ENCODE data around the gene METTL27. TPM values are rescaled to one million over a fixed set of nuclear protein-coding genes. Genes with fewer than 3 reads are reported as not detected.
"Not testable (repeated sequence)": the region's sequence is repeated elsewhere in the genome, so short reads cannot be mapped to it uniquely, and the experiment has no call there.

Gene METTL27
- total and polyA plus RNA-seq, 2 of the 8 experiments (the other 6 are each of a cell fraction or from before 2014, with no cell fraction given), result 6.2 to 12.0 TPM

GRCh38 chr7:73821597-73822285, 20.6 kb downstream of the METTL27 start:
- H3K4ac ChIP-seq (replicated peaks; ENCODE audit: insufficient read length, low read depth, low read length); H3K9ac ChIP-seq (replicated peaks in 1 of 4; ENCODE audit: extremely low read depth in 1 of 4, low read depth in 3 of 4, low read length in 3 of 4); H3K4me3 ChIP-seq (ENCODE audit: extremely low read depth in 1 of 4, insufficient read depth in 2 of 4, low read depth in 3 of 4, low read length in 4 of 4); H3K23ac ChIP-seq (ENCODE audit: insufficient read length); H3K27ac ChIP-seq (ENCODE audit: low read depth, low read length); H3K4me2 ChIP-seq (ENCODE audit: insufficient read depth in 1 of 2, low read depth in 2 of 2, low read length in 2 of 2); FAIRE-seq; H3K79me1 ChIP-seq (ENCODE audit: low read depth, low read length); H3K36me3 ChIP-seq (ENCODE audit: control insufficient read depth in 2 of 4, insufficient read depth in 4 of 4, low read length in 3 of 4); H4K8ac ChIP-seq (ENCODE audit: extremely low read depth, insufficient read depth, low read length); H3K56ac ChIP-seq (replicated peaks; ENCODE audit: insufficient read length, low read depth, low read length); H4K91ac ChIP-seq (replicated peaks; ENCODE audit: insufficient read length, low read length); H3K23me2 ChIP-seq (ENCODE audit: low read depth, low read length); H3K4me1 ChIP-seq (replicated peaks in 1 of 4; ENCODE audit: control insufficient read depth in 3 of 4, insufficient read depth in 4 of 4, low read length in 3 of 4); H3K14ac ChIP-seq (ENCODE audit: insufficient read length); H3K9me3 ChIP-seq (ENCODE audit: insufficient read depth in 2 of 2, low read depth in 1 of 2, low read length in 1 of 2); H2BK20ac ChIP-seq (ENCODE audit: low read length); H3K27me3 ChIP-seq (replicated peaks in 1 of 4; ENCODE audit: control insufficient read depth in 3 of 4, extremely low read depth in 1 of 4, insufficient read depth in 3 of 4, low read length in 3 of 4); H4K5ac ChIP-seq (ENCODE audit: insufficient read length, low read depth, low read length); H2AFZ ChIP-seq (ENCODE audit: low read length); H3K18ac ChIP-seq (ENCODE audit: extremely low read depth, low read length); H4K20me1 ChIP-seq (replicated peaks in 1 of 2; ENCODE audit: control insufficient read depth in 1 of 2, insufficient read depth in 2 of 2, low read length in 2 of 2); H2BK5ac ChIP-seq (ENCODE audit: low read depth, low read length); H3K79me2 ChIP-seq (ENCODE audit: control insufficient read depth in 1 of 2, insufficient read depth in 2 of 2, low read length in 2 of 2); DNase-seq (ENCODE audit: low read depth in 1 of 2, low spot score in 2 of 2): not testable (repeated sequence)
- Histone ChIP-seq H2BK12ac (ENCODE audit: low read depth, low read length) (peak overlapping the region; percentile 43; the same call in 1 of the 2 replicates), H2BK15ac (ENCODE audit: low read length) (peak overlapping the region; percentile 81; the same call in 1 of the 2 replicates), H2BK120ac (replicated peaks; ENCODE audit: low read depth, low read length) (peak overlapping the region; percentile 28), H2AK5ac (ENCODE audit: low read depth, low read length) (peak overlapping the region; percentile 75; the same call in 1 of the 2 replicates)
- ChIA-PET POLR2A (ENCODE audit: partially characterized antibody) (interaction anchor here (1.1 to 3.4 kb wide), 4 partner anchors 8 to 18 kb away, joined by 3 to 20 read pairs (median 4); no protein-coding TSS in a partner anchor), CTCF (ENCODE audit: partially characterized antibody) (interaction anchor here (0.7 to 3.4 kb wide), 9 partner anchors 12 to 381 kb away, joined by 3 to 17 read pairs (median 6); partner anchors contain the start of gene ABHD11)
- 86% methylated on average over 12 of the region's 14 CpGs; no CpG with 5 or more reads in 1 of the 2 experiments for WGBS, 2 experiments (ENCODE audit: extremely low coverage in 1 of 2, insufficient coverage in 1 of 2, insufficient read length in 1 of 2, insufficient replicate concordance in 2 of 2, low coverage in 1 of 2, low lambda C conversion rate in 2 of 2, missing lambda C conversion rate in 1 of 2)

Data from H1 (cell line).